NCI-H524 (cell line): Measurements from ENCODE around the gene CRTC1.

ENCODE experiments used
- DNase-seq, 2 experiments: peaks; one replicate each; lab custom pipeline; 2025; lab: John Stamatoyannopoulos, UW

The CRTC1 gene

GRCh38 chr19:18784786-18785120, 101.3 kb downstream of the CRTC1 start:
- no peak for DNase-seq

- DNase-seq = peak in 1 of 2 experiments; percentile 48
Measured at GRCh38 chr19:18785179-18786124, 102.0 kb downstream of the CRTC1 start.

- no peak for DNase-seq
Measured at GRCh38 chr19:18788529-18789421, 105.3 kb downstream of the CRTC1 start.

GRCh38 chr19:18789422-18789869, 106.0 kb downstream of the CRTC1 start:
- DNase-seq = no peak

GRCh38 chr19:18789883-18790565, 106.5 kb downstream of the CRTC1 start:
- peak in 1 of 2 experiments; percentile 41 for DNase-seq

- peak in 1 of 2 experiments; percentile 23 for DNase-seq
Measured at GRCh38 chr19:18790566-18791314, 107.3 kb downstream of the CRTC1 start, which contains the start of gene COMP. TSS of gene COMP (minus strand) at chr19:18791305. CDS start at chr19:18791269, 36 bp downstream.

- no peak for DNase-seq
Measured at GRCh38 chr19:18791315-18791678, 107.8 kb downstream of the CRTC1 start.

GRCh38 chr19:18792661-18793060, 109.2 kb downstream of the CRTC1 start:
- DNase-seq = no peak

GRCh38 chr19:18793144-18794028, 109.9 kb downstream of the CRTC1 start:
- no peak for DNase-seq

- no peak for DNase-seq
Measured at GRCh38 chr19:18794029-18794313, 110.5 kb downstream of the CRTC1 start.

- no peak for DNase-seq
Measured at GRCh38 chr19:18794692-18795091, 111.2 kb downstream of the CRTC1 start.

GRCh38 chr19:18795540-18795939, 112.1 kb downstream of the CRTC1 start:
- DNase-seq = no peak

GRCh38 chr19:18796239-18796638, 112.8 kb downstream of the CRTC1 start:
- DNase-seq = no peak

GRCh38 chr19:18798384-18799352, 115.2 kb downstream of the CRTC1 start:
- DNase-seq = no peak

- DNase-seq = no peak
Measured at GRCh38 chr19:18799389-18799970, 116.0 kb downstream of the CRTC1 start.

- DNase-seq = no peak
Measured at GRCh38 chr19:18800079-18800478, 116.6 kb downstream of the CRTC1 start.

GRCh38 chr19:18800636-18801035, 117.2 kb downstream of the CRTC1 start:
- no peak for DNase-seq

- peak; percentile 32 to 55 for DNase-seq
Measured at GRCh38 chr19:18802354-18802753, 118.9 kb downstream of the CRTC1 start.
